HG03139 (cell line): ENCODE data around the gene SCML2.
"Not testable (repeated sequence)": the region's sequence is repeated elsewhere in the genome, so short reads cannot be mapped to it uniquely, and the experiment has no call there.

ENCODE experiments used
- ATAC-seq: cut with Tn5 transposase; IDR thresholded peaks from one replicate; pipeline ENCODE4 v1.9.1; 2021; ENCODE audit not compliant: unreplicated experiment

The SCML2 gene

DNA sequence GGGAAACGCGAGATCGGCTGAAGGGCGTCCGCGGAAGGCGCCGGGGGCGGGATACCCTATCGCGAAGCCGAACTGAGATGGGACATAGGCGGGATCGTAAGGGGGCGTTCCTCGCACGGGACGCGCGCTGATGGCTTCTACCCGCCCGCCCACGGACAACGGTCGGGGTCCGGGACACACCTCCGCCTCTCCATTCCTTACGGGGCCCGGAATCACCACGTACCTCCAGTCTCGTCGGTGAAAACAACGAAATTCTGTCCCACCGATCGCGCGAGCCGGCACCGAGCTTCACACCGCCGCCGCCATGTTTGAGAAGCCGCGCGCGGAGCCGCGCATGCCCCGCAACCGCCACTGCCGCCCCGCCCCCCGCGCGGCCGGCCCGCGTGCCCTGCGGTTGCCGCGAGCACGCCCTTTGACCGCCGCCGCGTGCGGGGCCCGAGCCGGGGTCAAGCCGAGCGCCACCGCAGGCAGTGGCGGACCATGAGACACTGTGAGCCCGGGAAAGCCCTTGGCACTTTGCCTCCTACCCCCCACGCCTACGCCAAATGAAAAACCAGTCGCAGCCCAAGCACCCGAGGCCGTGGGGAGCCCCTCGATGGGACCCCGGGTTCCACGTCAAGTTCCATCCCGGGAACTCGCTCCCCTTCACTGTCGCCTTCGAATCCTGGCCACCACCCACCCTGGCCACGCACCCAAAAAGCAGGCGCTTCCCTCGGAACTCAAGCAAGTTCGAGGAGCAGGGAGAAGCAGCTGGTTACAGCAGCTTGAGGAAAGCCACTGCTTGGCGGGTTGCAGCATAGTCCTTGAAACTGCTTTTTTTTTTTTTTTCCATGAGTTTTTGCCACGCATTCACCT is at the start of gene SCML2:
TSS of gene SCML2 (minus strand) at position 320 of the 855 bp plus-strand sequence. CDS start 20,617 bp downstream, outside the sequence.
- no peak for ATAC-seq

DNA sequence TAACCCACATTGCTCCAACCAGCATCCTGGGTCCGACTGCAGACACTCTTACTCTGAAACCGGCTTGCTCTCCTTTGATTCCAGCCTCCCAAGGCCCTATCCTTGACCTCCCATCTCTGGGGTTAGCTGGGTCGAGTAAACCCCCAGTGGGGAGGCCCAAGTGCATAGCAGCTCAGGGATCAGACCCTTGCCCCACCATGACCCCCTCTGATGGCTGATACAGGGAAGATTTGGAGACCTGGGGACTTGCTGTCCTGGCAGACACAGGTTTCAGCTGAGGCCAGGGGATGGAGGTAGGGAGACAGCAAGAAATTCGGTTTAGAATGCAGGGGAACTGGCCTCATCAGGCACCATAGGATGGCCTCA is 47.3 kb upstream of the SCML2 start:
- no peak for ATAC-seq

DNA sequence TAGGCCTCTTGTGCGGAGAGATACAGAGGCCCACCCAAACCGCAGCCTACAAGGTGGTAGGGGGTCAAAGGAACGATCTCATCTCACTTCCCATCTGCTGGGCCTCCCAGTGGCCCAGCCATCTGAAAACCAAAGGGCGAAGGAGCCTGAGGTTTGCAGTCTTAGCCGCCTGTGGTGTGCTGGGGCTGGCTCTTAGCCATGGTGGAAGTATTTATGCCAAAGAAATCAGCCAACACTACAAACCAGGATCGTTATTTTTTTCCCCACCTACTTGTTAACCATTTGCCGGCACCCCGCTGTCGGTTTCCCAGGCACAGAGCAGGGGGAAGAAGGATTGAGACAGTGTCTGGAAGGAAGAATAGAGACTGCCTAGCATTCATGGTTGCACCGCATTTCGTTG is 40.0 kb upstream of the SCML2 start:
- no peak for ATAC-seq

DNA sequence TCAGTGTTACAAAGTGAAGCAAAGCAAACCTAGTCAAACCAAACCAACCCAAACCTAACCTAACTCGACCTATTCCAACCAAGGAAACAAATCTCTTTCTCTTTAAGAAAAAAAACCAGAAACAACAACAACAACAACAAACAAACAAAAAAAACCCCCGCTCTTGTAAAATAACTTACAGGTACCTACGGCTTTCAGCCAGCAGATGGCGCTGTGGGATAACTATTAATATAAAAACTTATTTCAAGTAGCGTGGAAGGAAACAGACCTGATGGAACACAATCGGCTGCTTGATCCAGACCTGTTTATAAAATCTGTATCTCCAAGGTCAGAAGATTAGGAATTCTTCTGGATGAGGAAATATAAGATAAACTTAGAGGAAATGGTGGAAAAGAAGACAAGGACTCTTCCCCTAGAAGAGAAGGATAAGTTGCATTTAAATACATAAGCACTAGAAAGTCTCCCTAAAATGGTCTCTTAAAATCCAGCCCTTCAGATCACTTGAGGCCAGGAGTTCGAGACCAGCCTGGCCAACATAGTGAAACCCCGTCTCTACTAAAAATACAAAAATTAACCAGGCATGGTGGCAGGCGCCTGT is 36.6 kb upstream of the SCML2 start:
- no peak for ATAC-seq

DNA sequence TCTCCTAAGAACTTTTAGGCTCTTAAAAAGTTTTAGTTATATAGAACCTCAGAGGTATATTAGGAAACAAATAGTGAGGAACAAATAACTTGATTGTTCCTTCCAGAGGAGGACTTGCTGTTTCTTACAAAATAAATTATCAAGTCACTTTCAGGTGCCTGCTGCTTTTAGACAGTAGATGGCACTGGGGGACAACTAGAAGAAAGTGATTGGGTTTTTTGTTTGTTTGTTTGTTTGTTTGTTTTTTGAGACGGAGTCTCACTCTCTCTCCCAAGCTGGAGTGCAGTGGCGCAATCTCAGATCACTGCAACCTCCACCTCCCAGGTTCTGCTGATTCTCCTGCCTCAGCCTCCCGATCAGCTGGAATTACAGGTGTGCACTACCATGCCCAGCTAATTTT is 35.5 kb upstream of the SCML2 start:
- no peak for ATAC-seq

DNA sequence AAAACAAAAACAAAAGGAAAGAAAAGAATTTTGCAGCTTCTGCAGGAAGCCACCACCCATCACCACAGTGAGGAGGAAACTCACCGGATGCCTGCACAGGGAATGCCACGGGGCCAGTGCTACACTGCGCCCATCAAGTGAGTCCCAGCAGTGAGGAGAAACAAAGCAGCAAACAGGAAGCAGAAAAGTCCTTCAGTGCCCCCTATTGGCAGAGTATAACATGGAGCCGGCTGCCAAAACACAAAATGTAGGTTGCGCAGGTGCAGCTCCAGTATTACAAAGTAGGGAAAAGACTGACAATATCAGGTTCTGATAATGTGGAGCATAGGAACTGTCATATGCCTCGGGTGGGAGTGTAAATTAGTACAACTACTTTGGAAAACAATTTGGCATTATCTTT is 23.3 kb upstream of the SCML2 start:
- ATAC-seq, result no peak

DNA sequence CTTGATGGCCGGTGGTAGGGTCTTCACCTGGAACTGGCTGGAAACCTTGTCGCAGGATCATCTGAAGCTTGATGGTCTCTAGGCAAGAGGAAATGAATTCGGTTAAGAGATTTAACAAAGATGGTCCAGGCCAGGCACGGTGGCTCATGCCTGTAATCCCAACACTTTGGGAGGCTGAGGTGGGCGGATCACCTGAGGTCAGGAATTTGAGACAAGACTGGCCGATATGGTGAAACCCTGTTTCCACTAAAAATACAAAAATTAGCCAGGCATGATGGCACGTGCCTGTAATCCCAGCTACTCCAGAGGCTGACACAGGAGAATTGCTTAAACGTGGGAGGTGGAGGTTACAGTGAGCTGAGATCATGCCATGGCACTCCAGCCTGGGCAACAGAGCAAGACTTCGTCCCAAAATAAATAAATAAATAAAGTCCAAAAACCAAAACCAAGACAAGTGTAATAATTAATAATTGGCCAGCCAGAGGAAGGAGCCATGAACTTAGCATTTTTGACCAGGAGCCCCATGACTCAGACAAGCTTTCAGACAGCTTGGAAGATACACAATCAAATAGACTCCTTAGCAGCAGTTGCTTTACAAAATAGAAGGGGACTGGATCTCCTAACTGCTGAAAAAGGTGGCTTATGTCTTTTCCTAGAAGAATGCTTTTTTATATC is 20.8 kb upstream of the SCML2 start:
- ATAC-seq, result not testable (repeated sequence)

DNA sequence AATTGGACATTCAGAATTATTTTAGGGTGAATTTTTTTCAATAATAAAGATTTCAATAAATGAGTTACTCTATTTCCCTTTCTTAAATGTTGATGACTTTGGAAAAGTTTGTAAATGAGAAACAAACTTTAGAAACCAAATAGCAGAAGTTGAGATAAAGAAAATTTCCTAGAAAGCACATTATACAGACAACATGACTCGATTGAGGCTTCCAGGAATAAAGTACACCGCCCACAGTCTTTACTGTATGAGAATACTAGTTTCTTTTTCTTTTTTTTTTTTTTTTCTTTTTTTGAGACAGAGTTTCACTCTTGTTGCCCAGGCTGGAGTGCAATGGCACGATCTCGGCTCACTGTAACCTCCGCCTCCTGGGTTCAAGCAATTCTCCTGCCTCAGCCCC is 14.6 kb upstream of the SCML2 start:
- ATAC-seq, result not testable (repeated sequence)

DNA sequence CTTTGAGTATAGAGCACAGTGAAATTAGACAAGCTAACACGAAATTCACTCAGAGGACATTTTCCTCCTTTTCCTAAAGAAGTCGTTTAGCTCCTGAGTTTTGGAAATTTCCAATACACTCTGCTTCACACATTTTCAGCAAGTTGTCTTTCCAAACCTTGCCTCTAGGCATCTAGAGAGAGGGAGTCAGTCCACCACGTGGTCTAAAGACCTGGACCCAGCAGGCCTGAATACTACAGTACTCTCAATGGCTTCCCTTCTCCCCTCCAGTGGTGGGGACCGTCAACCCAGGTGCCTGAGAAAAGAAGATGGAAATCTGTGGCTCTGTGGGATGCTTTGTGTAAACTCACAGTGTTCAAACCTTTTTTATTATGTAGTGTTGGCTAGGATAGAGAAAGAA is 13.9 kb upstream of the SCML2 start:
- no peak for ATAC-seq

DNA sequence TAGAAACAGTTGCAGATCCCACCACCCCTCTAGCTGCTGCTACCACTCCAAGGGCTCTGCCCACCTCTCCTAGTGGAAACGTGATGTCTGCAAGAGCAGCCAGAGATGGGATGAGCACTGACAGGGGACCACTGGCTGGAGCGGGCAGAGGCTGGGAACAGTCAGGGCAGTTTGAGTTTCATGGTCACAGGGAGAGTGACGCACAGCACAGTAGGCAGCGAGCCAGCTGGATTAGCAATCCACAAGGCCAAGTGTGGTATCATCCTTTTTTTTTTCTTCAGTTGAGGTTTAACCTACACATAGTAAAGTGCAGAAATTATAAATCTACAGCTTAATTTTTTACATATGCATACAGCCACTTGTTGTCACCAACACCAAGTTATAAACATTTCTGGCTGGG is 6.4 kb upstream of the SCML2 start:
- ATAC-seq, result no peak

DNA sequence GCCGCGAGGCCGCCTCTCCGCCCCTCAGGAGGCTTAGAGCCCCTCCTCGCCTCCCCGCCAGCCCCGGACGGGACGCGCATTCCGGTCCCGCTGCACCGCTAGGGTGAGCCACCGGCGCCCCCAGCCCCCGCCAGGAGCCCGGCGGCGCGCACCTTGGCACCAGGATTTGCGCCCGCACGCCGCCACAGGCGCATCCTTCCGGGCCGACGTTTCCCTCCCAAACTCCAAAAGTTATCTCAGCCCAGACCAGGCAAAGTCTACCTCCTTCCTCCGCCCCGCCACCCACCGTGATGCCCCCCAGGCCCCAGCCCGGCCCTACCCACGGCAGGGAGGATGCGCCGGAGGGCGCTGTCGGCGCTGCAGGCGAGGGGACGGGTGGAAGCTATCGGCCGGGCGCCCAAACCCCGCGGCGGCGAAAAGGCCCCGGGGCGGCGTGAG is 538 bp downstream of the SCML2 start:
- ATAC-seq, result no peak

DNA sequence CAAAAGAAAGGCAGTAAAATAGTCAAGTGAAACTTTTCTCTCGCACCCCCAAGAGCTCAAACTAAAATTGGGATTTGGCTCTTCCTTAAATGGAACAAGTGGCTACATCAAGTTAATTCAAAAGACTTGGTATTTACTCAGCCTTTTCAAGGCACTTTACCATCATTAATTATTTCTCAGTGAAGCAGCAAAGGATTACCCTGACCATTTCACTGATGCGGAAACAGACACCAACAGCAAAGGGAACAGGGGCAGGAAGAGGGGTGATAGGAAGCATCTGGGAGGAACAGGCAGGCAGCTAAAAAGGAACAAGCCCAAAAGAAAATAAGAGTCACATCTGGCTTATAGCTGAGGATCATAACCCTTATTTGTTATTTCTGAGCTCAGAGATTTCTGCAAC is 2.7 kb downstream of the SCML2 start:
- ATAC-seq, result no peak

DNA sequence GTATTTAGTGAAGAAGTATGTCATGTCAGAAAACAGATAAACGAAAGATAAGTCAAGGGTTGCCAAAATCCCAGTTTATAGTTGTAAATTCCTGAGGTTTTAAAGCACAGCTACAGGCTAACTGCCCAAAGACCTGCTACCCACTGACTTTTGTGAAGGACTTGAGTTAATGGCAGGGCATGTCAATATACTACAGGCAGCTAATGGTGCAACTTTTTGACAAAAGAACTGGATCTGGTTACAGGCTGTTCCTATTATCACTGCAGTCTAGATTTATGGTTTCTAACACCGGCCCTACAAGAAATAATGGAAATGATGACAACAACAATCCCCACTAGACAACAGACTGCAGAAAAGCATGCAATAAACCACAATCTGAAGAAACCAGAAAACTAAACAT is 6.4 kb downstream of the SCML2 start:
- ATAC-seq, result no peak

DNA sequence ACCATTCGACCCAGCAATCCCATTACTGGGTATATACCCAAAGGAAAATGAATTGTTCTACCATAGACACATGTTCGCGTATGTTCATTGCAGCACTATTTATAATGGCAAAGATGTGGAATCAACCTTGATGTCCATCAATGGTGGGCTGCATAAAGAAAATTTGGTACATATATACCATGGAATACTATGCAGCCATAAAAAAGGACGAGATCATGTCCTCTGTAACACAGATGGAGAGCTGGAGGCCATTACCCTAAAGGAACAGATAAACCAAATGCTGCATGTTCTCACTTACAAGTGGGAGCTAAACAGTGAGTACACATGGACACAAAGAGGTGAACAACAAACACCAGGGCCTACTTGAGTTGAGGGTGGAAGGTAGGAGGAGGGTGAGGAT is 45.1 kb downstream of the SCML2 start:
- no peak for ATAC-seq

DNA sequence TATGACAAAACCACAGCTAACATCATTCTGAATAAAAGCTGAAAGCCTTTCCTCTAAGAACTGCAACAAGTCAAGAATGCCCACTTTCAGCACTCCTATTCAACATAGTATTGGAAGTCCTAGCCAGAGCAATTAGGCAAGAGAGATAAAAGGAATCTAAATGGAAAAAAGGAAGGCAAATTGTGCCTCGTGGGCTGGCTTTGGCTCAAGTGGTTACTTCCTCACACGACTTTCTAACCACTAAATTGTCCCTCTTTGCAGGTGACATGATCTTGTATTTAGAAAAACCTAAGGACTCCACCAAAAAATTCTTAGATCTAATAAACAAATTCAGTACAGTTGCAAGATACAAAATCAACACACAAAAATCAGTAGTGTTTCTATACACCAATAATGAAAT is 57.2 kb downstream of the SCML2 start:
- no peak for ATAC-seq

DNA sequence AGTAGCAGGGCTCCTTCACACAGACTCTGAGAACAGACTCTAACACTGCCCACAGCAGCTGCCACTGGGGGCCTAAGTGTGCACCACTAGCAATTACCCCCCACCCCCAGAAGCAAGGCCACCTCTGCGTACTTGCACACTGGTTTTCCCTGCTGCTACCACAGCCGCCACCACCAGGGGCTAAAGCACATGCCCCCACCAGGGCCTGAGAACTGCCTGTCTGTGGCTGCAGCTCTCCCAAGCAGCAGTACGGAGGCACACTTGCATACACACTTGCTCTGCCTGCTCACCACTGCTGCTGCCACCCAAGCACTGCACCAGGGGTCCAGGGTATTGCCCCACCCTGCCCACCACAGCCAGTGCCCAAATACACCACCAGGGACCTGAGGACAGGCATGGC is 59.6 kb downstream of the SCML2 start:
- no peak for ATAC-seq

DNA sequence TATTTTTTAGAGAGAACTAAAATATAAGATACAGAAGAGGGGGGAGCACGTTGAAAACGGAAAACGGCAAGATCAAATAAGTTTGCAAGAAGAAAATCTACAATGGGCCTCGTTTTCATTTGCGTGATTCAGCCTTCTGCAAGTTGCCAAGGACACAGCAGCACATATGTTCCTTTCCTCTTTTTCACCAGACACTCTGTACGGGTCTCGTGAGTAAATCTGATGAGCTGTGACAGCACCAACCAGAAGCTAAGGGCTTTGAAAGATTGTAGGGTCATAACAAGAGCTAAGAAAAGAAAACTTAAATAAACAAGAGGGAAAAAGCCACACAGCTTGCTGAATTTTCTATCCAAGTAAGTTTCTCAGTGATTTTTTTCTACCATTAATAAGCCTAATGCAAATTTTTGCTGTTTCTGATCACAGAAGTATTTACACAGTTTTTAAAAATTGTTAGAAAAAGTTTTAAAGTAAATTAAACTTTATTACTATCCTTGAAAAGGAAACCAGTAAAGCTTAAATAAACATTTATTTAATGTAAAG is 63.4 kb downstream of the SCML2 start:
- ATAC-seq, result no peak

DNA sequence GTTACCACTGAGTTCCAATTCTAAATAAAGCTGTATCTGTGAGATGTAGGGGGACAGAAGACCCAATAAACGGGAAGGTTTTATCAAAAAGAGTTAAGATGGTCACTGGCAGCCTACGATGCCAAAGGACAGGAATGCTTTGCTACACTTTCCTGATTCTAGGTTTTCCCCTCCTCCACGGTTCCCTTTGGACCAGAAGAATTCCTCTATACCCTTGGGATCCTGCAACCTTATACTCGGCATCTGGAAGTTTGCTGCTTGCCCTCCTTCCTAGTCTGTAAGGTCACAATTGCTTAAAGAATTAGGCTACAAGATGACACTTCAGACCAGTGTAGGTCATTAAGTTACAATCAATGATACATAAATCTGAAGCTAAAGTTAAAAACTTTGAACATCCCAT is 64.3 kb downstream of the SCML2 start:
- ATAC-seq, result no peak

DNA sequence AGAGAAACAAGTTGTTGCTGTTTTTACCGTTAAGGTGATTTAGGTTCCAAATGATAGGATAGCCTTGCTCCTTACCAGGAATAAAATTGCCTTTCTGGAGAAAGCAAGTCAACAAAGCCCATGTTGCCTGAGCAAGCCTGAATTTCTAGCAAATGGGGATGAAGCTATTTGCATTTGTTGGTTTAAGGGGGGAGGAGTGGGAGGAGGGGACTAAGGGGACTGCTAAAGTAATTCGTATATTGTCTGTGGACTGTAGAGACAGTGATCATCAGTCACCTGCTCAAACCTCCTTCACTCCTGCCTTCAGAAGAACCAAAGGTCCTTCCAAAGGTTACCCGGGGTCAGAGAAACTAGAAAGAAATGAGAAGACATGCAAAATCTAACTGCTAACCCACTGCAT is 65.8 kb downstream of the SCML2 start:
- no peak for ATAC-seq

DNA sequence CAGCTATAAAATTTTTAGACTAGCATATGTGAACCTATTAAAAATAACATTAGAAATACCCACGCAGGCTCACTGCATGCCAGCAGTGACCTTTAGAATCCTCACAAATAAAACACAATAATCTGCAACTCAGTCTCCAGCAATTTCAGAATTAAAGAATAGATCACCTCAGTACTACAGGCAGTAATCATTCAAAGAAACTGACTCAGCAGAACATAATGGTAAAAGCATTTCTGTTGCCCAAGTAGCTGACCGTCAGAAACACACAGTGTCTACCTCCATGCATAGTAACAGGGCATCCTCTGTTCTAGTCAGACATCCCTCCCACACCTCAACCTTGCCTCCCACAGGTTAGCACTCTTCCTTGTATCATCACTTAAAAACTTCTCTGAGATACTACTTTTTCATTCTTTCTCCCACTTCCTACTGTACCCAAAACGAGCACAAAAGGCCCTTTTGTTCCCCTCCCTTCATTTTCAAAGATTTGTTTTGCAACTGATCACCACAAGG is 68.1 kb downstream of the SCML2 start:
- no peak for ATAC-seq

DNA sequence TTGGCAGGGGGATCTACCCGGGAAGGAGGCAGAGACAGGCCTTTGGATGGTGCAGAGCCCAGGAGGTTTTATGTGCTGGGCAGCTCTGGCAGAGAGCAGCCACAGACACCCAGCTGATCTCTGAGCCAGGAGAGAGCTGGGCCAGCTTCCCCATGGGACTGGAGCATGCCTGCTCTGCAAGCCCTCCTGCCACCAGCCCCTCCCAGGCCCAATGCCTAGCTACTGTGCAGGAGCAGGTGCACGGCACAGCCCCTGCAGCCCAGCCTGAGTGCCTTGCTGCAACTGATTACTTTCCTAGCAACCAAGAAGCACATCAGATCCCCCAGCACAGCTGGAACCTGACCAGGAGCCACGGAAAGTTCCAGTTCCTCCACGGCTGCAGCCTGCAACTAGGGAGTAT is 76.0 kb downstream of the SCML2 start:
- no peak for ATAC-seq

DNA sequence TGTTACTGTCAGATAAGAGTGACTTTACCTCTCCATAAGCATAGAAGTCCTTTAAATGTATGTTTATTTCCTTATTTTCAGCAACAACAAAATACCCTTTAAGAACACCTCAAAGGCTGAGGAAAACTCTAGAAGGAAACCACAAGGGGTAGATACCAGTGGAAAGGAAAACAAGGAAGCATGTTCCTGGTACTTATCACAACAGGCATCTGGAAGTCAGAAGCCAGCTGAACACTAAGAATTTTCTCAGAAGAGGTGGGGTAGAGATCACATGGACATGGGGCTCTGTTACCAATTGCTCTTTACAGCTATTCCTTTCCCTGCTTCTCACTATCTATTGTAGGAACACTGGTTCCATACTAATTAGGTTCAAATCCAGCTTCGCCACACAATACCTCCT is 82.3 kb downstream of the SCML2 start:
- no peak for ATAC-seq
